LHCN-M2 (cell line): ENCODE results near the gene PRR5L. TPM values are rescaled to one million over a fixed set of nuclear protein-coding genes. Genes with fewer than 3 reads are reported as not detected.
A peak's percentile ranks its signal among the peaks of the same experiment; 100 is the strongest.
"Not testable (repeated sequence)": the region's sequence is repeated elsewhere in the genome, so short reads cannot be mapped to it uniquely, and the experiment has no call there.

Source experiments
- DNase-seq: peaks from one replicate; pipeline ENCODE4 v3.0.0-alpha.2; 2012; ENCODE audit warnings: low read depth
- total RNA-seq: library from RNA; depleted of rRNA; stranded (reverse); fragments of >200 nt; gene quantifications from 2 replicates; pipeline ENCODE4 v1.2.3, GENCODE V29; 2014; rRNA removed

The PRR5L gene
- total RNA-seq, 1 experiment from 2014 or later, result 19.3 TPM

DNA sequence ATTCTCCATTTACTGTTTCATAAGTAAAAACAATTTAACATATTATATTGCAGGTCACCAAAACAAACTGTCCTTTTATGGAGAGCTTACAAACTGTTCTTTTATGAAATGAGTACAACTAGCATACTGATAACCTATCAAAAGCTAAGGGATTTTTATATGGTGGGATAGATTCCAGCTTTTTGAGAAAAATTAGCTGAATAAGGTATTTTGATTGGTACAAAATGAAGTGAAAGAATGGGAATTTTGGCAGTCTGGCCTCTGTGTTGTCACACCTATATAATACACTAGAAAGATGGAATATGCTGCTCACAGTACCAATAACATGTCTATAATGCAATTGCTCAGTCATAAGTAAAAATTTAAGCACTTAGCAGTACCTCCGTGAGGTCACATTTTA is 202.6 kb downstream of the PRR5L start:
- no peak for DNase-seq

DNA sequence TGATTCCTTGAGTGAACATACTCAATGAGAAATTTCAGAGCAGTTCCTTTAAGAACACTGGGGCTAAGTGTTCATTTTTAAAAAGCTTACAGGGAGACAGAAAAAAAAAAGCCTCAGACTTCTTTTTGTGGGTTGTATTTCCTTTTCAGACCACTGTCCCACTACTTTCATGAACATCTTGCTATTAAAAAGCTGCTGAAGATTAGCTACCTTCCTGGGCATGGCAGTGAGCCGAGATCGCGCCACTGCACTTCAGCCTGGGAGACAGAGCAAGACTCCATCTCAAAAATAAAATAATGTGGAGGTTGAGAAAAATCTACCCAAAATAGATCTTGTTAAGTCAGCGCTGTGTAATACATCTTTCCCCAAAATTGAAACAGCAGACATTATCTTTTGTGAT is 203.2 kb downstream of the PRR5L start:
- no peak for DNase-seq

DNA sequence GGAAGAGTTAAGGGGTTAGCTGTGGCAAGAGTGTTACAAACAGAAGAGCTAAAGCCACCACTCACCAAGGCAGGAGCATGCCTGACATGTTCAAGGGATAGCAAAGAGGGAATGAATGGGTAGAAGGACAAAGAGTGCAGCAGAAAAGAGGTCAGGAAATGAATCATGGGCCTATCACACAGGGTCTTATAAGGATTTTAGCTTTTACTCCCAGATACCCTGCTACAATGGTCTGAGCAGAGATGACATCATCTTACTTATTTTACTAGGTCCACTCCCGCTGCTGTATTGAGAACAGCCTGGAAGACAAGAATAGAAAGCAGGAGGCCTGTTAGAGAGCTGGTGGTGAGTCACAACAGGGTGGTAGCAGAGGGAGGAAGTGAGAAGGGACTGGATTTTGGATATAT is 204.2 kb downstream of the PRR5L start:
- DNase-seq, result peak; percentile 96

DNA sequence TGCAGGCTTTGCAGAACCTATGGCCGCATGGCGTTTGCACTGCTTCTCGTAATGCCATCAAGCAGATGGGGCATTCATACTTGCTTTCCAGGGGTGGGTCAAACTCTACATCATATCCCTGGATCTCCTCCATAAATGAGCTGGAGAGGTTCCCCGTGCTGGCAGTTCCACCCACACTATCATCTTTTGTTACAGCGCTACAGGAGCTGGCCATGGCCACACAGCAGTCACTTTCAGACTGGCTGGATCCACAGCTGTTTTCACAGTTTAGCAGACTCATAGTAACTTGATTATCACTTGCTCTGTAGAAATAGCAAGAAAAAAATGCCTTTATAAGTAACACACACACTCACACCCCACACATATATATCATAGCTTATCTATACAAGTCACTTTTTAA is 205.1 kb downstream of the PRR5L start:
- peak; percentile 54 for DNase-seq

DNA sequence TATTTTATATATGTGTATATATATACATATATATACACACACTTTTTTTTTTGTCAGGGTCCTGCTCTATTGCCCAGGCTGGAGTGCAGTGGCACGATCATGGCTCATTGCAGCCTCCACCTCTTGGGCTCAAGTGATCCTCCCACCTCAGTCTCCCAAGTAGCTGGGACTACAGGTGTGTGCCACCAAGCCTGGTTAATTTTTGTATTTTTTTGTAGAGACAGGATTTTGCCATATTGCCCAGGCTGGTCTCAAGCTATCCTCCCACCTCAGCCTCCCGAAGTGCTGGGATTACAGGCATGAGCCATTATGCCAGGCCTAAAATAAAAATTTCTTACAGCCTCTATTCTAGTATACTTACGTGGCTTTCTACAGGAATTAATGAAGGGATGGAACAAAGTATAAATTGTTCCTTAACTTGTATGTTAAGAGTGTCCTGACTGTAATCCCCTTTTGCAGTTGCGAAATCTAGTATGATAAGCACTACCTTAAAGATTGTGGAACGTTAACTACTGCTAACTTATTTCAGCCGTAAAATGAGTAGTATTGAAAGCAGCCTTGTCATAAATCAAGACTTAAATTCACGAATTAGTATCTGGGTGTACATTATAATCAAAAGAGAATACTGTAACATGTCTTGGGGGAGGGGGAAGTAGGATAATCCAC is 211.9 kb downstream of the PRR5L start:
- DNase-seq, result no peak

DNA sequence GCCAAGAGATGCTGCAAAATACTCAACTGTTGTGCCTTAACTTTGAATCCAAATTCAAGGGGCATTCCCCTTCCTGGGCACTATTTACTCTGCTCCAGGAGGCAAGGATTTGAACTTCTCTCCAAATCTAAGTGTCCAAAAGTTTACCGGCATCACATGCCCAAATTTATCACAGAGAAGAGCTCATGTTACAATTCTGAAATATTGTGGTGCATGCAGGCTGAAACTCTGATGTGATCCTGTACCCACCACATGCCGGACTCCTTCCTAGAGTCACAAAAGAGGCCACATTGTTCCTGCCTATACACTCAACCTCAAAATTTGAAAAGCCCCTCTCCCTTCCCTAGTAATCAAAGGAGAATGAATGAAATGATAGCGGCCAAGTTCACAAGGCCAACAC is 212.7 kb downstream of the PRR5L start:
- no peak for DNase-seq

DNA sequence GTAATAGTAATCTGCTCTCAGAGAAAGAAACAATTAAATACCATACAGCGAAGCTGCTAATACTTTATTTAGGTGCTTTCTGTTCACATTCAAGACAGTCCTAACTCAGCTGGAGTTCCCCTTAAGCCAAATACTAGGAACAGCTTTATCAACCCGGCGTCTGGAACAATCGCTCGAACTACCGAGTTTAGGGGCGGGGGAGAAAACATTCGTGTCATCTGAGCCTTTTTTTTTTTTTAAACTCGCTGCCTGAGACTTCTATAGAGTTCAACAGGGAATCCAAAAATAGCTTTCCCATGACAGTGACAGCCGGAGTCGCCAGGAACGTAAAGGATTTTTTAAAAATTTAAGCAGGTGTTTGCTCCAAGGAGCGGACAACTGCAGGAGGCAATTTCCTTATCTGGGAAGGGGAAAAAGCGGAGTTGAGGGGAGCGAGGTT is 213.1 kb downstream of the PRR5L start:
- DNase-seq, result peak; percentile 38

DNA sequence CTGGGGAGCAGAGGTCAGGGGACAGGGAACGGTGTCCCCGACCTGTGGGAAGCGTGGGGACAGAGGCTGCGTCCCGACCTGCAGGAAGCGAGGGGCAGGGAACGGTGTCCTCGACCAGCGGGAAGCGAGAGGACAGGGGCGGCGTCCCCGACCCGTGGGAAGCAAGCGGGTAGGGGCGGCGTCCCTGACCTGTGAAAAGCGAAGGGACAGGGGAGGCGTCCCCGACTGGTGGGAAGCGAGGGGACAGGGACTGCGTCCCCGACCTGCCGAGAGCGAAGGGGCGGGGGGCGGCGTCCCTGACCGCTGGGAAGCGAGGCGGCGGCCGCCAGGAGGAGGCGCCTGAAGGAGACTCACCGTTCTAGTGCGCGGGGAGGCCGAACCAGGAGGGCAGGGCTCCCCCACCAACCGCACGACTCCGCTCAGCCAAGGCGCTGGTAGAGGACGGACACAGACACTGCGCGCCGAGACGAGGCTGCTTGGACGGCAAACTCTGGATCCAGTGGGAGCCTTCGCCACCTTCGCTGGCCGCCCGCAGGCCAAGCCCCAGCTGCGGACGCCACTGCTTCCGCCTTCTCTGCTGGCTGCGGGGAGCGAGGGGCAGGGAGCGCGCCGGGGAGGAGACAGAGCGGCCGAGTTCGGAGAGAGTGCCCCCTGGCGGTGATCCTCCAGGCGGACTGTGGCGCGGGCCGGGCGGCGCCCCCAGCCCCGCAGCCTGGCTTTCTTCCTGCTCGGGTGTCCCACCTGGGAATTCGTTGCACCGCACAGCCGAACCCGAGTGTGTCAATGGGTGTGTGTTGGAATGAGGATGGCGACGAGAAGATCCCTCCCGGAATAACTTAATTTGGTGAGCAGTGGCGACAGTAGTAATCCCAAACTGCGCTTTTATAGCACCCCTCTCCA is 213.9 kb downstream of the PRR5L start, which contains the start of gene TRAF6:
TSS of gene TRAF6 (minus strand) at position 579 of the 900 bp plus-strand sequence. CDS start 8,757 bp downstream, outside the sequence.
- DNase-seq, result peak; percentile 78

DNA sequence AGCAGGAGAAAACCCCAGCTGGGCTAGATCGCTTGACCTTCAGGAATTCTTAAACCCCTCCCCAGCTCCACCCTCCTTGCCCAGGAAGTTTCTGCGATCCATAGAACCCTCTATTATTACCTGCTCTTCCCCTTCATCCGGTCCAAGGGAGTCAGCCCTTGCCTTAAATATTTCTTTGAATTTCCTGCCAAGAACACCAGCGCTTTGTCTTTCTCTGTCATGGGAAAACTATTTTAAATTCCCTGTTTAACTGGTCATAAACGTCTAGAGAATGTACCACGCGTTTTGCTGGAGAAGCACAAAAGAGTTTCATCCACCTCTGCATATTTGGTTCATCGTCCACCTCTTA is 214.5 kb downstream of the PRR5L start:
- no peak for DNase-seq

DNA sequence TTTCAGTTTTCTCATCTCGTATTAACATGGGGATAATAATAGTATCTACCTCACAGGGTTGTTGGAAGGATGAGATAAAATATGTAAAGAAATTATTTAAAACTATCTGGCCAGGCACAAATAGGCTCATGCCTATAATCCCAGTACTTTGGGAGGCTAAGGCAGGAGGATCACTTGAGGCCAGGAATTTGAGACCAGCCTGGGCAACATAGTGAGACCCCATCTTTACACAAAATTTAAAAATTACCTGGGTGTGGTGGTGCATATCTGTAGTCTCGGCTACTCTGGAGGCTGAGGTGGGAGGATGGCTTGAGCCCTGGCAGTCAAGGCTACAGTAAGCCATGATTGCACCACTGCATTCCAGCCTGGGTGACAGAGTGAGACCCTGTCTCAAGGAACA is 215.0 kb downstream of the PRR5L start:
- not testable (repeated sequence) for DNase-seq

DNA sequence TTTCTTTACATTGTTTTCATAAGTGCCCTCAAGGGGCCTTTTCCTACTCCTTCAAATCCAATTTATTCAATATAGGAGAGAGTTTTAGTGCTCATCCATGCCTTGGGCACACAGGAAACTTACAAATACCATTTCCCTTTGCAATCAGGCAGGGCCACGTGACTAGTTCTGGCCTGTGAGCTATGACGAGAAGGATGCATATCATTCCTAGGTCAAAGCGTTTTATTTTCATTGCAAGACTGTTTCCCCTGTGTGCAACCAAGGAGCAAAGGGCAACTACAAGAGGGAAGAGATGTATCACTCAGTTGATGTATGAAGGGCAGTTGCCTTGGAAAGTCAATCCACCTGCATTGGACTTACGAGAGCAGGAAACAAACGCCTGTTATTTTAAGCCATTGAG is 215.9 kb downstream of the PRR5L start:
- DNase-seq, result no peak

DNA sequence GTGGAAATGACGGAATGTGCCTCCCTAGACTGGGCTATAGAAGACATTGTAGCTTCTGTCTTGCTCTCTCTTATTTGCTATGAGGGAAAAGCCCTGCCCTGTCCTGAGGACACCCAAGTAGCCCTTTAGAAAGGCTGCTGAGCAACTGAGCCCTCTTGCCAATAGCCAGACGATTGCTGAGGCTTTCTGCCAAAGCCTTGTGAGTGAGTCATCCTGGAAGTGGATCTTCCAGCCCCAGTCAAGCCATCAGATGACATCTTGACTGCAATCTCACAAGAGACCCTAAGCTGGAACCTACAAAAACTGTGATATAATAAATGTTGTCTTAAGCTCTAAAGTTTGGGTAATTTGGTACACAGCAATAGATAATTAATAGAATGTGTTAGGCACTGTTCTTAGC is 217.9 kb downstream of the PRR5L start:
- DNase-seq, result no peak

Other genes starting within 250 kb of the PRR5L start
- 58.2 and 64.0 TPM in 2 replicates for gene COMMD9, start 6.9 kb upstream of the PRR5L start, total RNA-seq
- gene TRAF6, start 214.0 kb downstream of the PRR5L start, total RNA-seq, result 7.2 and 8.6 TPM in 2 replicates